ENCODE measurements around the gene SGK2.

- TF ChIP-seq POLR2A (IDR thresholded peaks at IDR 0.05) (no peak), CTCF (IDR thresholded peaks at IDR 0.05) (no peak), EP300 (IDR thresholded peaks at IDR 0.05) (no peak)
These were observed 6.3 kb downstream of the SGK2 start for GRCh38 chr20:43564993-43565757.
